ENCODE results near the gene GOLGA6L26. TPM values are rescaled to one million over a fixed set of nuclear protein-coding genes. Genes with fewer than 3 reads are reported as not detected.
"Not testable (repeated sequence)": the region's sequence is repeated elsewhere in the genome, so short reads cannot be mapped to it uniquely, and the experiment has no call there.

The GOLGA6L26 gene
- total RNA-seq, 2 experiments from 2014 or later = not detected

GRCh38 chr15:23311233-23311632 lies 22.8 kb downstream of the GOLGA6L26 start:
- H3K4me1 Mint-ChIP-seq (ENCODE audit: low read depth); H3K27me3 Mint-ChIP-seq (ENCODE audit: low read depth); H3K4me3 Mint-ChIP-seq; H3K9me3 Mint-ChIP-seq; DNase-seq; H3K27ac Mint-ChIP-seq; CTCF ChIA-PET; H3K36me3 Mint-ChIP-seq (ENCODE audit: low read depth); intact Hi-C loops (cut with micrococcal nuclease): not testable (repeated sequence)

GRCh38 chr15:23305921-23306320 lies 28.1 kb downstream of the GOLGA6L26 start:
- H3K4me3 Mint-ChIP-seq; H3K27me3 Mint-ChIP-seq (ENCODE audit: low read depth); DNase-seq; intact Hi-C loops (cut with micrococcal nuclease); CTCF ChIA-PET; H3K9me3 Mint-ChIP-seq; H3K36me3 Mint-ChIP-seq (ENCODE audit: low read depth); H3K27ac Mint-ChIP-seq: not testable (repeated sequence)
- H3K4me1 Mint-ChIP-seq (ENCODE audit: low read depth) = peaks cover 25% of the 10 kb centered on the region

GRCh38 chr15:23304805-23305204 lies 29.2 kb downstream of the GOLGA6L26 start:
- H3K4me1 Mint-ChIP-seq (ENCODE audit: low read depth) = peaks cover 25% of the 10 kb centered on the region
- intact Hi-C loops (cut with micrococcal nuclease); H3K36me3 Mint-ChIP-seq (ENCODE audit: low read depth); DNase-seq; H3K27me3 Mint-ChIP-seq (ENCODE audit: low read depth); H3K9me3 Mint-ChIP-seq; H3K27ac Mint-ChIP-seq; CTCF ChIA-PET: not testable (repeated sequence)
- peak overlapping the region; percentile 84 for H3K4me3 Mint-ChIP-seq

GRCh38 chr15:23304267-23304666 lies 29.7 kb downstream of the GOLGA6L26 start:
- Mint-ChIP-seq H3K4me1 (ENCODE audit: low read depth) (peaks cover 25% of the 10 kb centered on the region), H3K4me3 (peak overlapping the region; percentile 84)
- H3K27ac Mint-ChIP-seq; intact Hi-C loops (cut with micrococcal nuclease); H3K27me3 Mint-ChIP-seq (ENCODE audit: low read depth); DNase-seq; CTCF ChIA-PET; H3K9me3 Mint-ChIP-seq; H3K36me3 Mint-ChIP-seq (ENCODE audit: low read depth): not testable (repeated sequence)

- intact Hi-C loops (cut with micrococcal nuclease); H3K36me3 Mint-ChIP-seq (ENCODE audit: low read depth); H3K27ac Mint-ChIP-seq; DNase-seq; CTCF ChIA-PET; H3K27me3 Mint-ChIP-seq (ENCODE audit: low read depth); H3K9me3 Mint-ChIP-seq: not testable (repeated sequence)
- Mint-ChIP-seq H3K4me1 (ENCODE audit: low read depth) (peaks cover 25% of the 10 kb centered on the region), H3K4me3 (peak overlapping the region; percentile 84)
Observed at GRCh38 chr15:23303654-23304053, 30.3 kb downstream of the GOLGA6L26 start.

GRCh38 chr15:23303246-23303645 lies 30.8 kb downstream of the GOLGA6L26 start:
- H3K9me3 Mint-ChIP-seq; H3K36me3 Mint-ChIP-seq (ENCODE audit: low read depth); DNase-seq; H3K4me3 Mint-ChIP-seq; intact Hi-C loops (cut with micrococcal nuclease); CTCF ChIA-PET; H3K27ac Mint-ChIP-seq; H3K27me3 Mint-ChIP-seq (ENCODE audit: low read depth): not testable (repeated sequence)
- H3K4me1 Mint-ChIP-seq (ENCODE audit: low read depth) = peaks cover 25% of the 10 kb centered on the region

Other genes with a start within 250 kb of the GOLGA6L26 start
- gene GOLGA6L1, start 197.4 kb downstream of the GOLGA6L26 start, total RNA-seq = not detected
- under 1 TPM in 1 of 2 experiments, not detected in 1; 0.05 TPM for gene GOLGA8S, start 20.6 kb upstream of the GOLGA6L26 start, total RNA-seq
- gene GOLGA6L2, start 113.0 kb upstream of the GOLGA6L26 start, total RNA-seq = not detected
- gene MKRN3, start 231.5 kb upstream of the GOLGA6L26 start, total RNA-seq = 1 to 10 TPM; 2.5 to 3.2 TPM